Vein endothelial cell (primary cell): ENCODE measurements around the gene HPN. TPM values are rescaled to one million over a fixed set of nuclear protein-coding genes. Genes with fewer than 3 reads are reported as not detected.

Source experiments
- total RNA-seq: library from RNA; depleted of rRNA; stranded (reverse); fragments of >200 nt; gene quantifications from 2 replicates; pipeline ENCODE4 v1.2.3, GENCODE V29; 2012

The HPN gene
- not detected in 2 replicates for total RNA-seq

GRCh38 chr19:35041548-35042055, at the start of gene HPN:
Gene HPN, plus strand, starts transcription at chr19:35041721. Its CDS starts 786 bp downstream, at chr19:35042507.

DNA sequence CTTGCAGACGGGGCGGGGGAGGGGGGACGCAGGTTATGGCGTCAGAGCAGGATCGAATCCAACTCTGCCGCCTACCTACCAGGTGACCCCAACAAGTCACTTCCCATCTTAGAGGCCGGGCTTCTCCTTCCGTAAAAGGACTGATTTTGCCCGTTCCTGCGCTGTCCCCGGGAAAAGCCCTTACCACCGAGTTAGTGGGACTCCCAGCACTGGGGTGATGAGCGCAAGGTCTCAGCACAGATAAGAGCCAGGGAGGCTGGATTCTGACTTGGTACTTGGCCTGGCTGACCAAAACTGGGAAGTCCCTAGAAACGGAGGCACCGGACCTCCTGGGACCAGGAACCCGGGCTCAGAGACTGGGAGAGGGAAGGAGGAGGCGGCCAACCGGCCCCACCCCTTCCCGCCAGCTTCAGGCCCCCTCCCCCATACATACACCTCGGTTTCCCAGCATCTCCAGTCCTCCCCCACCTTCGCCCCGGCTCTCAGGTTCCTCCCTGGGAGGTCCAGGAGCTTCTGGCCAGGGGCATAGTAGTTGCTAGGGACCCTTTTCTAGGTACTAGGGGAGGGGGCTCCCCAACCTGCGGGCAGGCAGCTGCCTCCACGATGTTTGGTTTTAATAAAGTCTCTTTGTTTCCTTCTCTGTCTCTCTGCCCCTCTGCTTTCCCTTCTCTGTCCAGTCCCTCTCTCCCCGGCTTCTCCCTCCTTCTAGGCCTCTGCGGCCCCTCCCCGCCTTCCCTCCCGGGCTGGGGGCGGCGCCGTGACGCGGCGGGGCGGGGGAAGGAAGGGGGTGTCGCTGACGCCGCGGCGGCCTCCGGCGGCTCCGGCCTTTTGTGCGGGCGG, 41.8 kb upstream of the HPN start, which contains the start of gene GRAMD1A:
GRAMD1A (plus strand) TSS at position 826 of the 840 bp plus-strand sequence. CDS start 156 bp downstream, outside the sequence.

GRCh38 chr19:35030257-35031071, 11.1 kb upstream of the HPN start, which contains the start of gene SCN1B:
Gene SCN1B, plus strand, starts transcription at chr19:35030470. Its CDS starts 351 bp downstream, at chr19:35030821.

GRCh38 chr19:35115177-35115951, 73.8 kb downstream of the HPN start, which contains the start of gene FXYD3:
Gene FXYD3, plus strand, starts transcription at chr19:35115823. Its CDS starts 3,554 bp downstream, at chr19:35119377.

Other genes with a start within 250 kb of the HPN start
- 3.9 and 5.1 TPM in 2 replicates for gene ZNF30, start 114.8 kb upstream of the HPN start, total RNA-seq
- gene ZNF792, start 77.5 kb upstream of the HPN start, total RNA-seq, result 40.2 and 51.6 TPM in 2 replicates
- 50.8 and 76.4 TPM in 2 replicates for gene GRAMD1A, start 41.4 kb upstream of the HPN start, total RNA-seq
- gene SCN1B, start 11.3 kb upstream of the HPN start, total RNA-seq, result 9.5 and 10.3 TPM in 2 replicates
- not detected in 2 replicates for gene FXYD3, start 74.1 kb downstream of the HPN start, total RNA-seq
- gene LGI4, start 93.3 kb downstream of the HPN start, total RNA-seq, result 0.10 TPM in 1 of 2 replicates, not detected in the other
- 0.65 TPM in 1 of 2 replicates, not detected in the other for gene FXYD1, start 97.1 kb downstream of the HPN start, total RNA-seq
- gene FXYD7, start 101.5 kb downstream of the HPN start, total RNA-seq, result not detected in 2 replicates
- 54.5 and 62.1 TPM in 2 replicates for gene FXYD5, start 113.0 kb downstream of the HPN start, total RNA-seq
- not detected in 2 replicates for gene FAM187B, start 187.0 kb downstream of the HPN start, total RNA-seq
- gene LSR, start 207.3 kb downstream of the HPN start, total RNA-seq, result 0.29 and 0.65 TPM in 2 replicates
- gene USF2, start 227.2 kb downstream of the HPN start, total RNA-seq, result 55.1 and 55.2 TPM in 2 replicates
- under 0.01 TPM in 1 of 2 replicates, not detected in the other for gene HAMP, start 240.8 kb downstream of the HPN start, total RNA-seq